Gastroesophageal sphincter (tissue), 3 donors: ENCODE data around the gene VKORC1L1.

Experiments used
- CTCF ChIP-seq, 4 experiments: fragments of 200-600 bp in 2 of 4; fragments of 450-650 bp in 2 of 4; sonication (generic) in 1 of 4; IDR thresholded peaks; one replicate each; pipeline ENCODE4 v1.5.1; 2017 to 2019; ENCODE audit warnings: antibody characterized with exemption in 4 of 4, mild to moderate bottlenecking in 2 of 4, moderate library complexity in 2 of 4
- EP300 ChIP-seq: sonication (generic); formaldehyde crosslinking; IDR thresholded peaks from one replicate; pipeline ENCODE4 v1.6.1; 2017; ENCODE audit warnings: antibody characterized with exemption, mild to moderate bottlenecking
- POLR2A ChIP-seq, 2 donors: fragments of 450-650 bp; IDR thresholded peaks; one replicate each; pipeline ENCODE4 v1.6.1; 2017; ENCODE audit warnings: antibody characterized with exemption in 2 of 2, mild to moderate bottlenecking in 2 of 2, moderate library complexity in 1 of 2
- POLR2AphosphoS5 ChIP-seq: sonication (generic); formaldehyde crosslinking; IDR thresholded peaks from one replicate; pipeline ENCODE4 v1.6.1; 2017; ENCODE audit warnings: antibody characterized with exemption

GRCh38 chr7:65983965-65984658 lies 111.2 kb downstream of the VKORC1L1 start:
- TF ChIP-seq CTCF (IDR thresholded peaks at IDR 0.05) (no peak), POLR2A (IDR thresholded peaks at IDR 0.05) (no peak), EP300 (no peak), POLR2AphosphoS5 (no peak)
